SU-DHL-6 (cell line): ENCODE results near the gene XRCC2.

Experiments
- H2AFZ ChIP-seq: fragments of 200-600 bp; sonication (generic); 2 replicates; pipeline ENCODE4 v1.6.1; 2014; ENCODE audit warnings: low read depth, mild to moderate bottlenecking, moderate library complexity, mixed read lengths, antibody characterized with exemption, low read length; ENCODE audit not compliant: severe bottlenecking
- H3F3A ChIP-seq: fragments of 200-600 bp; shearing (Covaris generic); 2 replicates; pipeline ENCODE4 v1.6.0; 2016; ENCODE audit warnings: antibody characterized with exemption, mild to moderate bottlenecking; ENCODE audit not compliant: insufficient read depth
- H3K27ac ChIP-seq: fragments of 200-600 bp; sonication (generic); 2 replicates; pipeline ENCODE4 v1.5.1; 2016; ENCODE audit warnings: low read depth, mild to moderate bottlenecking, low read length, moderate library complexity, mixed read lengths
- H3K27me3 ChIP-seq: fragments of 200-600 bp; sonication (generic), shearing (Covaris generic); 2 replicates; pipeline ENCODE4 v1.6.0; 2014; ENCODE audit warnings: mild to moderate bottlenecking, low read length
- H3K36me3 ChIP-seq: fragments of 200-600 bp; sonication (generic); 2 replicates; pipeline ENCODE4 v1.6.1; 2014; ENCODE audit warnings: mild to moderate bottlenecking, low read length, mixed read lengths
- H3K4me2 ChIP-seq: fragments of 300-600, 200-600 bp; shearing (Covaris generic), sonication (generic); 2 replicates; pipeline ENCODE4 v1.6.0; 2014; ENCODE audit warnings: low read length, low read depth, mild to moderate bottlenecking; ENCODE audit not compliant: poor library complexity, severe bottlenecking
- H3K4me3 ChIP-seq: fragments of 200-600 bp; sonication (generic); 2 replicates; pipeline ENCODE4 v1.5.1; 2014; ENCODE audit warnings: antibody characterized with exemption, low read length, mild to moderate bottlenecking, mixed read lengths; ENCODE audit not compliant: insufficient read depth, poor library complexity, severe bottlenecking
- H3K79me2 ChIP-seq: fragments of 200-600 bp; sonication (generic); 2 replicates; pipeline ENCODE4 v1.6.1; 2014; ENCODE audit warnings: mild to moderate bottlenecking, low read length, moderate library complexity; ENCODE audit not compliant: insufficient read depth
- H3K9ac ChIP-seq: fragments of 200-600 bp; sonication (generic); 2 replicates; pipeline ENCODE4 v1.7.0; 2014; ENCODE audit warnings: mild to moderate bottlenecking, low read length
- H3K9me2 ChIP-seq: fragments of 200-600 bp; sonication (generic); replicated peaks from 2 replicates; pipeline ENCODE4 v1.6.1; 2014; ENCODE audit warnings: low read length; ENCODE audit not compliant: insufficient read depth
- H3K9me3 ChIP-seq: fragments of 200-600 bp; sonication (generic); 2 replicates; pipeline ENCODE4 v1.6.1; 2014; ENCODE audit warnings: low read length, mixed read lengths; ENCODE audit not compliant: insufficient read depth
- H4K20me1 ChIP-seq: fragments of 200-600 bp; sonication (generic); 2 replicates; pipeline ENCODE4 v1.6.1; 2014; ENCODE audit warnings: low read depth, mild to moderate bottlenecking, antibody characterized with exemption, low read length, moderate library complexity, mixed read lengths
- CTCF ChIP-seq: fragments of 200-600 bp; sonication (generic); IDR thresholded peaks from one replicate; pipeline ENCODE4 v1.5.1; 2017; ENCODE audit warnings: antibody characterized with exemption, mild to moderate bottlenecking, low read length, moderate library complexity; ENCODE audit not compliant: insufficient read depth, poor library complexity, severe bottlenecking
- EZH2phosphoT487 ChIP-seq: fragments of 200-600 bp; sonication (generic), shearing (Covaris generic); conservative IDR thresholded peaks from 2 replicates; pipeline ENCODE4 v1.6.1; 2018; ENCODE audit warnings: mild to moderate bottlenecking, antibody characterized with exemption, low read length, moderate library complexity, mixed read lengths

The XRCC2 gene

GRCh38 chr7:152607007-152607406, 68.9 kb downstream of the XRCC2 start:
- no peaks in the 10 kb centered on the region for H3K9me3 ChIP-seq
- no peaks in the 10 kb centered on the region for H4K20me1 ChIP-seq

DNA sequence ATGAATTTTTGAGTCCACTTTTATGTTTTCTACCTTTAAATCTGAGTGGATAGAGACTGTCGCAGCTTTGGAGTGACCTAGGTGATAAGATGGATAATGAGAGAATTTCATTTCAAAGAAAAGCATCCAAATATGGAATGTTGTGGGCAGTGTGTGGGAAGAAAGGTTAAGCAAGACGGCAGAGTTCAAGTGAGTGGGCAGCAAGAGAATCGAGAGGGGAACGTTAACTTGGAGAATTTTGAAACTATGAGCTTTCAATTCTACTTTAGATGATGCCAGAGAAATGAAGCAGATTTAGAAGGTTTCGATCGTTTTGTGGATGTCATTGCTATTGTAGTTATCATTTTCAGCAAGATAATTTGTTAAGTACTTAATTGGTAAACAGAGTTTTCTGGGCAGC, 73.0 kb downstream of the XRCC2 start:
- Histone ChIP-seq H3K9me2 (no peaks in the 10 kb centered on the region), H3K4me3 (no peak overlapping the region), H2AFZ (no peak overlapping the region), H3K4me2 (no peak overlapping the region), H3K9ac (no peak overlapping the region), H4K20me1 (no peaks in the 10 kb centered on the region), H3K27me3 (no peaks in the 10 kb centered on the region), H3F3A (no peaks in the 10 kb centered on the region), H3K27ac (no peak overlapping the region), H3K9me3 (no peaks in the 10 kb centered on the region), H3K36me3 (no peaks in the 10 kb centered on the region), H3K79me2 (no peaks in the 10 kb centered on the region)
- TF ChIP-seq CTCF (no peak), EZH2phosphoT487 (no peak)

More at GRCh38 chr7:152607007-152607406, 68.9 kb downstream of the XRCC2 start:
- Histone ChIP-seq H3K4me2 (no peak overlapping the region), H3K9me2 (no peaks in the 10 kb centered on the region), H3K79me2 (no peaks in the 10 kb centered on the region), H3K27me3 (no peaks in the 10 kb centered on the region), H3K36me3 (no peaks in the 10 kb centered on the region), H3K27ac (no peak overlapping the region), H3F3A (no peaks in the 10 kb centered on the region), H2AFZ (no peak overlapping the region), H3K9ac (no peak overlapping the region), H3K4me3 (no peak overlapping the region)
- TF ChIP-seq CTCF (no peak), EZH2phosphoT487 (no peak)

DNA sequence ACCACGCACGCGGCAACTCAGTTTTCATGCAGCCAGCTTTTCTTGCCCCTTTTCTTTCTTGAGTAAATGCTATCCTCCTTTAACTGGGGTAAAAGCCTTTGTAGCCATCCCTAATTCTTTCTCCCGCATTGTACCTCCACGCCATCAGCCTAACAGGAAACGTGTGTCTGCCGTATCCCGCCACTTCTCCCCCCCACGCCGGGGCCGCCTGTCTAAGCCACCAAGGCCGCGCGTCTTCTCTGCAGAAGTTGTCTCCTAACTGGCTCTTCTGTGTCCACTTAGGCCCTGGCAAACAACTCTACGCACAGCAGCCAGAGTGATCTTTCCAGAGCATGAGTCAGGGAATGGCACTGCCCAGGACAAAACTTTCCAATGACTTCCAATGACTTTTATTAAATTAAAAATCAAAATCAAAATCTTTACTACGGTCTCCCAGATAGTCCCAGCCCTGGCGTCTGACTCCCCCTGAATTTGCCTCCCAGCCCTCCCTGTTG, 74.6 kb downstream of the XRCC2 start:
- H3K9me2 ChIP-seq, result no peaks in the 10 kb centered on the region
- H3K4me2 ChIP-seq, result no peak overlapping the region
- no peaks in the 10 kb centered on the region for H3K79me2 ChIP-seq
- no peak overlapping the region for H3K9ac ChIP-seq
- no peaks in the 10 kb centered on the region for H3K36me3 ChIP-seq
- no peak overlapping the region for H3K27ac ChIP-seq
- H3F3A ChIP-seq, result no peaks in the 10 kb centered on the region
- no peaks in the 10 kb centered on the region for H3K27me3 ChIP-seq
- H2AFZ ChIP-seq, result no peak overlapping the region
- H4K20me1 ChIP-seq, result no peaks in the 10 kb centered on the region
- H3K4me3 ChIP-seq, result no peak overlapping the region
- no peaks in the 10 kb centered on the region for H3K9me3 ChIP-seq
- TF ChIP-seq EZH2phosphoT487 (no peak), CTCF (no peak)
